ENCODE data around the gene RBBP6.

- no peak for TF ChIP-seq EP300 (IDR thresholded peaks at IDR 0.05)
- no peak for TF ChIP-seq CTCF (IDR thresholded peaks at IDR 0.05)
These were observed 41.3 kb downstream of the RBBP6 start for GRCh38 chr16:24580665-24581064.
